NCI-H526 treated with DMSO at 0.1 percent for 48 hours (cell line): ENCODE results near the gene TTC21A.

Experiments used
- DNase-seq: peaks from one replicate; lab custom pipeline; 2025; lab: John Stamatoyannopoulos, UW

Gene TTC21A

DNA sequence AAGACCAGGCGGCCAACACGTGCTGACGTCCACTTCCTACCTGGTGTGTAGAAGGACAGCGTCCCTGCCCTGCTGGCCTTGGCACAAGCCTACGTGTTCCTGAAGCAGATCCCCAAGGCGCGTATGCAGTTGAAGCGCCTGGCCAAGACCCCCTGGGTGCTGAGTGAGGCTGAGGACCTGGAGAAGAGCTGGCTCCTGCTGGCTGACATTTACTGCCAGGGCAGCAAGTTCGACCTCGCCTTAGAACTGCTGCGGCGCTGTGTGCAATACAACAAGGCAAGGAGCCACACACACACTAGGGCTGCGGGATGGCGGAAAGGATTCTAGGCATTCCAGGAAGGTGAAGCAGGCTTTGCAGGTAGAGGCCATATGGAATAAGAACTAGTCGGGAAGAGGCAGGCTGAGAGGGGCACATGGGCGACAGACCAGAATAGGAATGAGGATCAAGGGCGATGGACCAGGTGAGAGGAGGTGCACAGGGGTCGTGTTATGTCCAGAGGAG, 30.0 kb downstream of the TTC21A start:
- DNase-seq = no peak

DNA sequence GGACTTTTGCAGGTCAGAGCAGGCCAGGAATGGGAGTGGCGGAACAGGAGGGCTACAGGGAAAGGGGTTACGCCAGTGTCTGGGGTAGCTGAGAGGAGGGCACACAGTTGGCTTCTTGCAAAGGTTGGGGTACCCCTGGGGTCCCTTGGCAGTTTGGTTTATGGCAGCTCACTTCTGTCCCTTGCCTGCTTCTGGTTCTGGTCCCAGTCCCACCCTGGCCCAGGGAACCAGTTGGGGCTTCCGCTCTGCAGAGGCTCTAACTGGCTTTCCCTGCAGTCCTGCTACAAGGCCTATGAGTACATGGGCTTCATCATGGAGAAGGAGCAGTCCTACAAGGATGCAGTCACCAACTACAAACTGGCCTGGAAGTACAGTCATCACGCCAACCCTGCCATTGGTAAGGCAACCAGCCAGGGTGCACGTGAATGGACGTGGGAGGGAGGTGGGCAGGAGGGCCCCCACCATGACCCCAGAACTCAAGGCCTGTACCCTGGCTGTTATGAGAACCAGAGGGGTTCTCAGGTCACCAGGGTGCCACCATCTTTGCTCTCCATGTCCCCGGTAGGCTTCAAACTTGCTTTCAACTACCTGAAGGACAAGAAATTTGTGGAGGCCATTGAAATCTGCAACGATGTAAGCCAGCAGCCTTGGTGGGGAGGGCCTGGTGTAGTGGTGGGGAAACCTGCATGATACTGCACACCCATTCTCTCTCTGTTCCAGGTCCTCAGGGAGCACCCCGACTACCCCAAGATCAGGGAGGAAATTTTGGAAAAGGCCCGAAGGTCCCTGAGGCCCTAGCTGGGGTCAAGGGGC, 30.7 kb downstream of the TTC21A start:
- DNase-seq = no peak

DNA sequence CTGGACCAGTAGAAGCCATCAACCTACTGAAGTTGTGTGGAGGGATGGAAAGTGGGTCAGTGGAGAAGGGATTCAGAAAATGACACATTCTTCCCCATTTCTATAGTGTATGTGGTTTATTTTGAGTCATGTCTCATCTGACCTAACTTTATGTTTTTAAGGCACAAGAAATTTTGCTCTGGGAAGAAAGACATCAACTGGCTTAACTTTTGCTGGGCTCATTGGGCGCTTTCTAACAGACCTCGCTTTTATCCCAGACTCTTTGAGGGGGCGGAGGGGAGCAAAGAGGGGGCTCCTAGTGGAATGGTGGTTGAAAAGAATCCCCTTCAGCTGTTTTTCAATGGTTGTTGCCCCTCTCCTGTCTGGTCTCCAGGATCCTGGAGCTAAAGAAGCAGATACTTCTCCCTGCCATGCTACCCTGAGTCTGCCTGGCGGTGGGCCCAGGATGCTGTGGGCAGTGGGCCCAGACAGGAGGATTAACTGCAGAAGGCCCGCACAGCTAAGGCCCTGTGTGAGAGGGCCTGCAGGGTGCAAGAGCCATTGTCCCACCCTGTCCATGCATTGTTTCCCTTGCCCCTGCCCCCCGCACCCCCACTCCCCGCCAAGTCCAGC, 31.4 kb downstream of the TTC21A start:
- no peak for DNase-seq

DNA sequence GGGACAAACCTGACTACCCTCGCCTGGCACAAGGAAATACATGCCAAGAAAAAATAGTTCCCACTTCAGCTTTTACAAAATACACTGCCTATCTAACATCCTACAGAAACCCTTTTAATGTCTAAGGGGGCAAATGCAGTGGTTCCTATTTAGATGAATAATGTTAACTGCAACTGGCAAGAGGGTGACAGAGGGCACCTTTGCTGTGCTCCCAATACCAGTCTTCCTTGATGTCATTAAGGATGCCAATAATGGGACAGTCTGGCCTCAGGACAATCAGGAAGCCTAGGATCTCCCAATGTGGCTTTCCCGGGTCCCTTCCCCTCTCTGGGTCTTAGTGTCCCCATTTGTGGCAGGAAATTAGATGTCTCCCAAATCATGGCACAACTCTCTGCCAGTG, 32.0 kb downstream of the TTC21A start:
- DNase-seq = no peak

DNA sequence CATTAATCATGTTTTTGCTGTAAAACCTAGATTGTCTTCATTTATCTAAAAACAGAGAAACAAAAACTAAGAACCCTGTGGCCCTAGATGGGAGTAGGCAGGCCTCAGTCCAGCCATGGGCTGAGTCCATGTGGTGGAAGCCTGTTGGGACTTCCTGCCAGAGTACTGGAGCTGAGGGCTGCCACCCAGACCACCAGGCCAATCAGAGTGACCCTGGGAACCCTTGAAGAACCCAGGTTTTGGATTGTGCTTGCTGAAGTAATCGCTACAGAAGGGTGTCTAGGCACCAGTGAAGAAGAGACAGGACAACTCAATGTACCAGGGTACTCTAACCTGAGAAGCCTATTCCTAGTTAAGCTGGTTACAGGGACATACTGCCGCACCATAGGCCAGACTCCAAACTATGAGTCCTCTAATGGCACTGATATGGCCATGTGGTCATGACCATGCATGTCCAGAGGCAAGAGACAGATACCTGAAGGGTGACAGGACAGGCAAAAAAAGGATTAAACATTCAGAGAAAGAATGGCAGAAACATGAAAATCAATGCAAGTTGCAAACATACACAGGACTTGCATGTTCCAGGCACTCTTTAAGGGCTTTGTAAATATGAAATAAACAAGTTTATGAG, 33.0 kb downstream of the TTC21A start:
- no peak for DNase-seq

DNA sequence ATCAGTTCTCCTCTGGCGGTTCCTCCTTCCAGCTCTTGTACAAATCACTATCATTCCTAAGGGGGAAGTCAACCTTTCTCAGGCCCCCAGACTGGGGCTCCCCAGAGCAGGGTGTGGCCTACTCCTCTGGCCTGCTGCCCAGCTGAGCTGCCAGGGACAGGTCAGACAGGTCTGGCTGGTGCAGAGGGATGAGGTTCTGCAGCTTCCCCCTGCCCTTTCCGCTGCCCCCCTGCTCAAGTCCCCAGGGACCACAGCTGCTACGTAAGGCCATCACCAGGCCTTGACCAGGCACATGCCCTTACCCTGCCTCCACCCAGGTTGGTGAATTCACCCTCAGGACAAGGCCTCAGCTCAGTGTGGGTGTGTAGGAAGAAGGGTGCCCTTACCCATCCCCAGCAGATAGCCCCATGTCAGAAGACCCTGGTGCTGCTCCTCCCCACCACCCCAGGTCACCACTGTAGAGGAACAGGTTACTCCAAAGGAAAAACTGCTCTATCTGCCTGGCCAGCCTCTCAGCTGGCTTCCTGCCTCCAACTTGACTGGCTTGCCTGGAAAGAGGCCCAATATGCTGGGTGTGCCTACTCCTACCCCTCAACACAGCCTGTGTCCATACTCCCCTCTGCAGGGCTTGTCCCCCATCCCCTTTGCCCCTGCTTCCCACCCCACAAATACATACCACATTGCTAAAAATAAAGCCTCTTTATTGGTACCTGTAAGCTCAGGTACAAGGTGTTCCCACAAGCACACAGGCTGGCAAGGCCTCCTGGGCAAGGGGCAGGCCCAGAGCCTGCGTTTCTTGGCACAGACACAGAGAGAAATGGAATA, 33.9 kb downstream of the TTC21A start:
- DNase-seq = no peak

DNA sequence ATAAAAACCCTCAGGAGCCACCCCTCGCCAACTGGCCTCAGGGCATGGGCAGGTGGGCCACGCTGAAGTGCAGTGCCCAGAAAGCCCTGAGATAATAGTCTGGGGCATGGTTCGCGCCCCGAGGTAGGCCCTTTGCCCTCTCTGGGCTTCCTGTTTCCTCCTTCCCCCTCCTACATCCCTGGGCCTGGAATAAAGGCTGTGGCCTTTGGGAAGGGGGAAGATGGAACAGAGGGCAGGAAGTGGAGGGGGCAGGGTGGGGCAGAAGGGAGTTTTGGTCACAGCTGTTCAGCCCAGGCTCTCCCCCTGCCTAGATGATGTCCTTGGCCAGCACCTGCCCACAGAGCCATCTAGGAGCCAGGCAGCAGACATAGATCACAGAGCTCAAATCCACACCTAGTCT, 34.6 kb downstream of the TTC21A start:
- DNase-seq = no peak

DNA sequence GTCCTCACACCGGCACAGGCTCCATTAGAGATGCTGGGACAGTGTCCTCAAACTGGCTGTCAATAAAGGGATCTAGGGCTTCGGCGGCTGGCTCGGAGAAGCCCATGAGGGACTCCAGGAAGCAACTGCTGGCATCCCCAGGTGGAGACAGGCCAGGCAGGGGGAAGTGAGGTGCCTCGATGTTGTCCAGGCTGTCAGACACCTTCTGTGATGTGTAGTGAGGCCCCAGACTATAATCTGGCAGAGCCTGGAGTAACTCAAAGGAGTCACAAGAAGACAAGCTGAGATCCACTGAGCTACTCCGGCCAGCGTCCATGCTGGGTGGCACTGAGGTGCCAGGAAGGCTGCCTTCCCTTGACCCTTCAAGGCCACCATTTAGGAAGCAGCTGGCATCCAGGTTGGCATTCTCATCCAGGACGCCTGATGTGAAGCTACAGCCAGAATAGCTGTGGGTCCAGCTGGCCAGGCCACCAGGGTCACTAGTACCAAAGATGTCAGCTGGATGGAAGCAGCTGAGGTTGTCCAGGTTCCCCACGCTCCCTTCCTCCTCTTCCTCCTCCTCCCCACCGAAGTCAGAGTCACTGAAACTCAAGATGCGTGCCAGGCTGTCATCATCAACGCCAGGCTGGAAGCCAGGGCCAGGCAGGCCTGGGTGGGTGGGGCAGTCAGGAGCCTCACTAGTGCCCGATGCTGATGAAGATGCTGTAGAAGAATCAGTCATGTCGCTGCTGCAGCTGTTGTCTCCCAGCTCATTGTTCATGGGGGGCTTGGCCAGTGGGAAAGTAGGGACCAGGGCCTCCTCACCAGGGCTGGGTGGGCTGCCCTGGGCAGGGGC, 35.8 kb downstream of the TTC21A start:
- DNase-seq = no peak

DNA sequence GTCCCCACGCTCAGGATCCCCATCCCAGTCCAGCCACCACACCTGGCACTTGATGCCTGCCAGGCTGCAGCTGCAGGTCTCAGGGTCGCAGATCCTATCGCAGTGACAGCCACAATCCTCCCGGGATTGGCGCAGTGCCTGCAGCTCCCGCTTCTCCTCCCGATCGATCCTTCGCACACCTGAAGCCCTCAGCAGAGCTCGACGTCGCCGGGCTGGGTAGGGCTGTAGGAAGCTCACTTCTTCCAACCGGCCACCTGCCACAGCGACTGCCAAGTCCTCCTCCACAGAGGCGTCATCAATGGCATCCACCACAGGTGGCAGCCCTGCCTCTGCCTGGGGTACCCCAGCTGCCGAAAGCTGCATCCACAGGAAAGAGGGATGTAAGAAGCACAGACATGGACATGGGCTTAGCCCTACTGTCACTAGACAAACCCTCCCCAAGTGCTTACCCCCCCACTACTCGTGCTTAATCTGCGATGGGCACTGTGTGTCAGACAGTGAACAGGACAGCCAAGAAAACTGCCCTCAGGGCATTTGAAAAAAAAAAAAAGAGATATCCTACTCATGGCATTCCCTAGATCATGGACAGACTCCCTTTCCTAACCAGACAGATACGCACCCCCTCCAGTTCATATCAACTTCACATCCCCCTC, 36.7 kb downstream of the TTC21A start:
- no peak for DNase-seq

DNA sequence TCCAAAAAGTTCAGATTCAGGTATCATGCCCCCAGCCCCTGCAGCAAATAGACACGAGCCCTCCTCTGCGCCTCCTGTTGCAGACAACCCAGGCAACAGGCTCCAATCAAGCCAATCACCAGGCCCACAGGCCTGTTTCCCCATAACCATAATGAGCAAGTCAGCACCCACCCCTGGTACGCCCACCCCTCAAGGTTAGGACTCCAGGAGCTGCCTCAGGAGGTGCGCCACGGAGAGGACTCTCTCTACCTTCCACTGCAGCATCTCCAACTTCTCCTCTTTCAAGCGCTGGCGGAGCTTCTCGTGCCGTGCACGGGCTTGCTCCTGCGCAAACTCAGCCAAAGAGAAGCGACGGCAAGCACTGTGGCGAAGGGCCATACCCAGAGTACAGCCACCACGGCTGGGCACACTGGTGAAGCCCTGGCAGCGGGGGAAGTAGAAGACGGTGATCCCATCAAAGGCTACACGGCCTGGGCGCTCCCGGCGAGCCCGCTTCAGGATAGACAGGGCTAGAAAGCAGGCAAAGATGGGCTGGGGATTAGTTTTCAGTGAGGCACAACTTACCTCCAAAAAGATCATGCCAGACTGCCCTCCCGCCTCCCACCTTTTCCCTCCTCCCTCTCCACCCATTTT, 37.4 kb downstream of the TTC21A start:
- no peak for DNase-seq

DNA sequence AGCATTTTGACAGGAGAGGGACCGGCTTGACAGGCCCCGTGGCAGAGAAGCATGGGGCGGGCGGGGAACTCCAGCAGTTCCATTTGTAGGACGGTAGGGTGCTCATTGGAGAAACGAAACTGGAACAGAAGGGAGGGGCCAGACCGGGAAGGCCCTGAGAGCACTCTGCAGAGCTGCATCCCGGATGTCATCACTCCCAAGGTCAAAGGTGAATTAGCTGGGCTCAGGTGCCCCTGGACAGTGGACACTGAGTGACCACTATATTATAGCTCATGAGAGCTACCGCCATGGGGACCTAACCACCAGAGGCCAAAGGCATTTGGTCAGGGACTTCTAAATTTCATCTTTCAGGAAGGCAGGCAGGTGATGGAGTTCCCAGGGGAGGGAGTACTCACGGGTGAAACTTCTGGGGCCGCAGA, 38.6 kb downstream of the TTC21A start:
- no peak for DNase-seq

DNA sequence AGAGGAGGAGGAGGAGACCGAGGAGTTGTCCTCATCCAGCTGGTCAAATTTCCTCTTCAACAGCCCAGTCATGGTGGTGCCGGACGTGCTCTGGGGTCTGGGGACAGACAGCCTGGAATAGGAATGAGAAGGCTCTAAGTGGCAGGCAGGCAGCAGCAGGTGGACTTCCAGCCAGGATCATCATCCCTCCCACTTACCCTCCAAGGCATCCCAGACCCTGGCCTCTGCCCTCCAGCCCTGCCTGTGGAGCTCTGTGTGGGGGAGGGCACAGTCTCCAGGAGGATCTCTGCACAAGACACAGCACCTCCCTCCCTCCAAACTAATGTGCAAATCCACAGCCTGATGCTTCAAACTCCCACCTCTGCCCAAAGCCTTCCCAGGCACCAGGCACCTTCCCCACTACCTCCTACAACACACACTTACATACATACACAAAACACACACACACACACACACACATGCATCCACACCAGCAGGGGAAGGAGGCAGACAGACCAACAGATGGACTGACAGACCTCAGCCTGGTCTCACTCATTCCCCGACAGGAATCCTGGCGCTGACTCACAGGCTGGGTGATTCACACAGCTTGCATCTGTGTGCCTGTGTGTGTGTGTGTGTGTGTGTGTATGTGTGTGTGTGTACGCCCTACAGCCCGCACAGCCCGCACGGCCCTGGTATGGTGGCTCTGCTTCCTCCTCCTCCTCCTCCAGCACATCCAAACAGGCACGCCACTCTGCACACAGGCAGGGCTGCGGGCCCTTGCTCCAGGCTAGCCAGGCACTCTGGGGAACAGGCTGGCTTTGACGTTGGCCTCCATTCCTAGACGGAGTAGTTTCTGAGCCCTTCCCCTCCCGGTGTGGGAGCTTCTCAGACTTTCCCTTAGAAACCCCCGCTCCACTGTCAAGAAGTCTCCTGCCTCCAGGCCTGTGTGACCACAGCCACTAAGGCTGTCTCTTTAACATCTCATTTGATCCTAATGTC, 39.4 kb downstream of the TTC21A start:
- no peak for DNase-seq

DNA sequence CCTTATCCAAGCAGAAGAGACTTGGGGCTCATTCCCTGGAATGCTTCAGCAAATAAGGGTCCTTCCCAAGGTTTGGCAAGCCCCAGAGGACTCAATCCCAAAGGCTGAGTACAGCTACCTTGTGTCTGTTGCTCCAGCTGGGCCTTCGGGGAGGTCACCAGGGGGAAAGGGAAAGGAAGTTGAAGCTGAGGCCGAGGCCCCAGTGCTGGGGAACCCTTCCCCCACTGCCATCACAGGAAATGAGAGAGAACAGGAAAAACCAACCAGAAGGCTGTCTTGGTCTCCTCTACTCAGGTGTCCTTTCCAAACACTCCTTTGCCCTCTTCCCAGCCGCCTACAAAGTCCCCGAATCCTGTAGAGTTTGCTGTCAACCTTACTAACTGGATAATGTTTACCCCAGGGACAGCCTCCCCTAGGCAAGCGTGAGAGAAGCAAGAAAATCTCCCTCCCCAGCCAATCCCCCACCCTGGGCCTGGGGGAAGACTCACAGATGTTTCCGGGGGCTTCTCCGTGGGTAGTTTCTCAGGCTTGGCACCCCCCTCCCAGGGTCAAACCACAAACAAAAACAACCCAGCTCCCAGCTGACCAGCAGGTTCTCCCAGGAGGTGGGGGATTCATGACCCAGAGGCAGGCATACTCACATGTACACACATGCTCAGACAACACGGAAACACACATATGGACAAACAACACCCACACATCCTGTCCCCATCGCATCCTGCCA, 40.4 kb downstream of the TTC21A start:
- DNase-seq = no peak

DNA sequence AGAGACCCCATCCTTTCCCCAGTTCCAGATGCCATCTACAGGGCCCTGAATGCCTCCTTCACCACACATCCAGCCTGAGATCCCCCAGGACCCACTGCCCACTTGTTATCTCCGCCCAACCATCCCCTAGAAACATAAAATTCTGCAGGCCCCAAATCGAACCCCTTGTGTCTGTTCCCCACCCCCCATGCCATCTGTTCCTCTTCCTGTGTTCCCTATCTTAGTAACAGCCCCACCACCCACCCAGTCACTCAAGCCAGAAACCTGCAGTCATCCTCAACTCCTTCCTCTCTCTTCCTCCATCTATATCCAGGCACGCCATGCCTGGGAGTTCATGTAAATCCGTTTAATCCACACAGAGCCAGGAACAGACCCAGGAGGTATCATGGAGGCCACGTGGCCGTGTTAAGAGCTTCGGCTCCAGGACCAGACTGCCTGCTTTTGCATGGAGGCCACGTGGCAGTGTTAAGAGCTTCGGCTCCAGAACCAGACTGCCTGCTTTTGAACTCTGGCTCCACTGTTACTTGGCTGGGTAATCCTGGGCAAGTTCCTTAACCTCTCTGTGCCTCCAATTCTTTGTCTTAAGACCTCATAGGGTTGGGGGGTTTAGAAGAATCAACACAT, 41.1 kb downstream of the TTC21A start:
- no peak for DNase-seq

DNA sequence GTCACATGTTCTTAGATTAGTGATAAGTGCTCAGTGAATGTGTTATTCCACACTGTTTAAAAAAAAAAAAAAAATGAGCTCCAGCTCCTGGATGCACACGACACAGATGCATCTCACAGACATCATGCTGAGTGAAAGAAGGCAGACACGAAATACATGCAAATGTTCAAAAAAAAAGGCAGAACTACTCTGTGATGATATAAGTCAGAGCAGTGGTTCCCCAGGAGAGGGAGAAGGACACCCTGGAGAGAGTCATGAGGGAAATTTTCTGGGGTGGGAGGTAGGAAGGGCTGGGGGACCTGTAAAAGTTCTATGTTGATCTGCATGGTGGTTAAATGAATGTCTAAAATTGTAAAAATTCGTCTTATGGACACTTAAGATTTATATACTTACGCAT, 41.6 kb downstream of the TTC21A start:
- DNase-seq = no peak

DNA sequence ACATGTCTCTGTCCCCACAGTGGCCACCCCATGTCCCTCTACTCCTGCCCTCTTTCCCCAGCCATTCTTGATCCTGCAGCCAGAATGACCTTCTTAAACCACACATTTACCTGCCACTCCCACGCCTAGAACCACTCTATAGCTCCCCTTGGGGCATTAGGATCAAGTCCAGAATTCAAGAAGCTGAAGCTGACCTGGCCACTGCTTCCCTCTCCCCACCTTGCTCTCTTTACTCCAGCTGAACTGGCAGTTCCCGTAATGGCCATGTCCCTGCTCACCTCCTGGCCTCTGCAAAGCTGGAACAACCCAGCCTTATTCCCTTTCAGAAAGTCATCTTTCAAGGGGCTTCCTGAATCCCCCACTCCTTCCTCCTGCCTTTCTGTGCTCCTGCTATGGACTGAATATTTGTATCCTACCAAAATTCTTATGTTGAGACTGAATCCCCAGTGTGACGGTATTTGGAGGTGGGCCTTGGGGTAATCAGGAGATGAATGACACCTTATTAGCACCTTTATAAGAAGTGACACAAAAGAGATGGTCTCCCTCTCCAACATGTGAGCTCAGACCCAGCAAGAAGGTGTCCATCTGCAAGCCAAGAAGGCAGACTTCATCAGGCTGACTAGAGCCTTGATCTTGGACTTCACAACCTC, 42.1 kb downstream of the TTC21A start:
- no peak for DNase-seq

DNA sequence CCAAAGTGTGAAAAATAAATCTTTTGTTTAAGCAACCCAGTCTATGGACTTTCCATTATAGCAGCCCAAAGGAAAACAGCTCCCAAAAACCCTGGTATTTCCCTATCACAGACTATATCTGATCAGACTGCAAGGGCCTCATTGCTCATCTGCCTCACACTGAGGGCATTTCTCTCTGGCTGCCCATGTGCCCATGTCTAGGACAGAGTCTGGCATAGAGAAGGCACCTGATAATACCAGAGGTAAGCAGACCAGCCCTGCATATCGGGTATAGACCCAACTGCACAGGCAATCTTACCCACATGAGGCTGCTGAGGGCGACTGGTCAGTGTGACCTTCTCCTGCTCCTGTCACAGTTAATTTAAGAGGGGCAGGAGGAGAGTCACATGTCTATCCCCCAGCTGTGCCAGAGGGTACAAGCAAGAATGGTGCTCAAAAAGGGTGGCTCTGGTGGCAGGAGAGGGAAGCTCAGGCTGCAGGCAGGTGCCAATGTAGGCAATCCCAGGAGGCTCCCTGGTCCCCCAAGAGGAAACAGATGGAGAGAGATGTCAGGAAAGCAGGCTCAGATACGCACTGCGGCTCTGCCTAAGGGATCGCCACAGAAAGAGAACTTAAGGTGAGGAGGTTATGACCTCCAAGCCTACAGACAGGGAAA, 42.8 kb downstream of the TTC21A start:
- no peak for DNase-seq
